Stimulated activated CD4-positive, alpha-beta T cell treated with anti-CD3 and anti-CD28 coated beads, TNF-alpha, amount 100 ng/mL, for 24 hours (primary cell): ENCODE measurements around the gene NUDCD2.
A peak's percentile ranks its signal among the peaks of the same experiment; 100 is the strongest.
"Not testable (repeated sequence)": the region's sequence is repeated elsewhere in the genome, so short reads cannot be mapped to it uniquely, and the experiment has no call there.

ENCODE experiments used
- DNase-seq, 3 experiments: peaks; one replicate each; pipeline ENCODE4 v3.0.0-alpha.2; 2020; ENCODE audit warnings: low read depth in 3 of 3

NUDCD2 gene

GRCh38 chr5:163426128-163426527 lies 33.8 kb downstream of the NUDCD2 start:
- not testable (repeated sequence) for DNase-seq

GRCh38 chr5:163424836-163425235 lies 35.1 kb downstream of the NUDCD2 start:
- no peak for DNase-seq

- not testable (repeated sequence) for DNase-seq
These were observed 44.2 kb downstream of the NUDCD2 start for GRCh38 chr5:163415673-163416072.

GRCh38 chr5:163410505-163410904 lies 49.4 kb downstream of the NUDCD2 start:
- no peak for DNase-seq

GRCh38 chr5:163409384-163409783 lies 50.5 kb downstream of the NUDCD2 start:
- no peak for DNase-seq

- DNase-seq = peak; percentile 10 to 36 (median 16)
These were observed 51.5 kb downstream of the NUDCD2 start for GRCh38 chr5:163408311-163408923.

- no peak for DNase-seq
These were observed 52.8 kb downstream of the NUDCD2 start for GRCh38 chr5:163407034-163407655.

GRCh38 chr5:163404364-163405173 lies 55.3 kb downstream of the NUDCD2 start:
- no peak for DNase-seq

GRCh38 chr5:163402007-163402406 lies 57.9 kb downstream of the NUDCD2 start:
- no peak for DNase-seq

- DNase-seq = no peak
These were observed 58.6 kb downstream of the NUDCD2 start for GRCh38 chr5:163401271-163401670.

- DNase-seq = no peak
These were observed 60.0 kb downstream of the NUDCD2 start for GRCh38 chr5:163399923-163400322.

- no peak for DNase-seq
These were observed 62.5 kb downstream of the NUDCD2 start for GRCh38 chr5:163397354-163397753.

GRCh38 chr5:163396818-163397340 lies 63.0 kb downstream of the NUDCD2 start:
- not testable (repeated sequence) for DNase-seq
